Eye (tissue), 1 donor: Measurements from ENCODE around the gene GOLT1A.

Source experiments
- DNase-seq: peaks from one replicate; pipeline ENCODE4 v3.0.0-alpha.2; 2015

GOLT1A gene, protein sequence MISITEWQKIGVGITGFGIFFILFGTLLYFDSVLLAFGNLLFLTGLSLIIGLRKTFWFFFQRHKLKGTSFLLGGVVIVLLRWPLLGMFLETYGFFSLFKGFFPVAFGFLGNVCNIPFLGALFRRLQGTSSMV

GRCh38 chr1:204213668-204214662, at the start of gene GOLT1A:
Gene GOLT1A (minus strand): TSS chr1:204213988. CDS start chr1:204213906, 82 bp downstream.
- peak; percentile 89 for DNase-seq

GRCh38 chr1:204263254-204263910, 49.6 kb upstream of the GOLT1A start:
- peak; percentile 56 for DNase-seq

GRCh38 chr1:204262506-204263253, 48.9 kb upstream of the GOLT1A start:
- peak; percentile 51 for DNase-seq

DNA sequence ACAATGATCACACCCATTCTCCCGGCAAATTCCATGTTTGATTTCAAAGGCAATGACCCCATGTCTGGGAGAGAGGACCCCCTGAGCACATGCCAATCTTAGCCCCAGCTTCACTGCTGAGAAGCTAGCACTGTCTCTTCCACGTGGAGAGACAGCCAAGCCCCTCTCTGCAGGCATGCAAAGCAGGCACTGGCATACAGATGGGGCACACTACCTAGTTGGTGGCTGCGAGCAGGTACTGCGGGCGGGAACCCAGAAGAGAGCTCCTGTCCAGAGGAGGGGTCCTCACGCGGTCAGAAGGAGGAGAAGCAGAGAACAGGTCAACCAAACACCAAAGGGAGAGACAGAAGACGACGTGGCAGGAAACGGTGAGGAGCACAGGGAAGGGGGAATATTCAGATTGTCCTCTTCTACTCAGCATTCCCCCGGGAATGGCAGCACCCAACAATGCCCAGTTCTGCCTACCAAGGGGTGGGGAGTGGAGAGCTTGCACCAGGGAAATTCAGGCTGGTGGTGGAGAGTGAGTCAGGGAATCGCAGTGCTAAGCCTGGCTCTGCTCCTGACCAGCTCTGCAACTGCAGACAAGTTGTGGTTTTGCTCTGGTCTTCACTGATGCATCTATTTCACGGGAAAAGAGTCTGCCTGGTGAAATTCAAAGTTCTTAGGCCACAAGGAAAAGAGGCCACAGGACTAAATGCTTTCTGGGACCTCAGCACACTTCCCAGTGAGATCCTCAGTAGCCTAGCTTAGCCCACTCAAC, 48.1 kb upstream of the GOLT1A start:
- DNase-seq, result no peak

DNA sequence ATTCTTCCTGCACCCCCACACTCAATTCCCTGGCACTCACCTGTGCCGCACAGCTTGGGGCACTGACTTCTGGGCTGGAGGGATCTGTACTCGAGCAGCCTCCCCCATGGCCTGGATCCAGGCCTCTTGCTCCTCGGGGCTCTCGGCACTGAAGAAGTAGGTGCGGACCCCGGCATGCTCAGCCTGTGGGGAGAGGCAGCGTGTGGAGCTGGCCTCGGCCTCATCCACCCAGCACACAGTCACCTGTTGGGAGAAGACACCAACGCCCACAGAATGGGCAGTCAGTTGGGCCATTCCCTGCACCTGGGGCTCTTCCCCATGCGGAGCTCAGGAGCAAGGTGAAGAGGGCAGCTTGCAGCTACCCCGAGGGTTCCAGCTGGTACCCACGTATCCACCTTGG, 47.5 kb upstream of the GOLT1A start:
- no peak for DNase-seq

GRCh38 chr1:204260601-204261197, 46.9 kb upstream of the GOLT1A start:
- no peak for DNase-seq

DNA sequence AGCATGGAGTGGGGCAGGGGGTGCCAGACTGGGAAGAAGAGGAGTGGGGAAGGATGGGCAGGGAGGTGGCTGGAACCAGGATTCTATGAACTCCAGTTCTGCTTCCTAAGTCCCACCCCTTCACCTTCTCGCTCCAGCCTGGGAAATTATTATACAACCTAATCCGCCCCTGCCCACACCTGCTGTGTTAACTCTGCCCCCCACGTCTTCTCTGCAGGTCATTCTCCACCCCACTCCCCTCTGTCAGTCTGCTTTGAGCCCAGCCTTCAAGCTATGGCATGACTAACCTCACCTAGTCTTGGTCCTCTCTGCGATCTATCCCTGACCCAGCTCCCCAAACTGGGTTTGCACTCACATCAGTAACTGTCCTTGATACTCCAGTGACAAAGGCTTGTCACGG, 46.0 kb upstream of the GOLT1A start:
- DNase-seq, result no peak

- DNase-seq, result no peak
Measured at GRCh38 chr1:204259196-204259595, 45.4 kb upstream of the GOLT1A start.

- DNase-seq, result peak; percentile 71
Measured at GRCh38 chr1:204258213-204259115, 44.7 kb upstream of the GOLT1A start.

- no peak for DNase-seq
Measured at GRCh38 chr1:204257446-204257845, 43.7 kb upstream of the GOLT1A start.

GRCh38 chr1:204256531-204256930, 42.7 kb upstream of the GOLT1A start:
- no peak for DNase-seq

- no peak for DNase-seq
Measured at GRCh38 chr1:204255966-204256365, 42.2 kb upstream of the GOLT1A start.

DNA sequence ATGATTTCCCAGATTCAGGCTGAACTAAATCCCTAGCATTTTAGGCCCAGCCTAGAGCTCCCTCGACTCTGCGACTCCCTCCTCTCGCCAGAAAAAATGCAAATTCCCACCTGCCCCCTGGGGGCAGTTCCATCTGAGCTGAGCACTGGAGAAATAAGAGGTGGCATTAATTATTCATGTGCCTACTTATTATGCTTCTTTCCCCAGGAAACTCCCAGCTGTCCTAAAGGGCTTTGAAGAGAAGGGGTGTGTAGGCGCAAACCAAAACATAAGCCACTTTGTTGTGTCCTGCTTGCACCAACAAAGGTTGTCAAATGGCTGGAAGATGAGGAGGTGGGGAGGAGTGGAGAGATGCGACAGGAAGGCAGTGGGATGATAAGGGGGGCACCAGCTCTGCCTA, 41.4 kb upstream of the GOLT1A start:
- DNase-seq, result peak; percentile 77

DNA sequence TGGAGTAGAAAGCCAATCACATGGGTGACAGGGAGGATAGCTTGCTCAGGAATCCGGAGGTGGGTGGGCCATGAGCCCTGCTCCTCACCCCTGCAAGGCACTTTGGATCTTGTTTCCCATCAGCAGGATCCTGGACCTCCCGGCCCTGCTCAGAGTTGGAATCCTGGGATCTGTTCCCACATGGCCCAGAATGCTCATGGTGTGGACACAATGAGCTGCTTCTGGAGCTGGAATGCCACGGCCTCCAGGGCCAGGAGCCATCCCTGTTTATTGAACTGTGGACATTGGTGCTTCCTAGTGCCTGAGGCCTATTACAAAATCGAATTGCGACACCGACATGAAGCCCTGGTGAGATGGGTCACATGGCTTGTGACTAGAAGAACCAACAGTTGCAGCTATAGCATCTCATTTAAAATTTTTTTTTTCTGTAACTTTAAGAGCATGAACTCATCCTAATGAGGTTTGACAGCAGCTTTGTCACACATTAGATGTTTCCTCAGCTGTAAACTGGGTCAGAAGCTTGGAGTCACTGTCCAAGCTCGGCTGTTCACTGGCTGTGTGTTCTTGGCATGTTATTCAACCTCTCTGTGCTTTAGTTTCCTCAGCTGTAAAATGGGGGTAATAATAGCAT, 40.4 kb upstream of the GOLT1A start:
- DNase-seq, result peak; percentile 62

- no peak for DNase-seq
Measured at GRCh38 chr1:204251926-204252689, 38.3 kb upstream of the GOLT1A start.

DNA sequence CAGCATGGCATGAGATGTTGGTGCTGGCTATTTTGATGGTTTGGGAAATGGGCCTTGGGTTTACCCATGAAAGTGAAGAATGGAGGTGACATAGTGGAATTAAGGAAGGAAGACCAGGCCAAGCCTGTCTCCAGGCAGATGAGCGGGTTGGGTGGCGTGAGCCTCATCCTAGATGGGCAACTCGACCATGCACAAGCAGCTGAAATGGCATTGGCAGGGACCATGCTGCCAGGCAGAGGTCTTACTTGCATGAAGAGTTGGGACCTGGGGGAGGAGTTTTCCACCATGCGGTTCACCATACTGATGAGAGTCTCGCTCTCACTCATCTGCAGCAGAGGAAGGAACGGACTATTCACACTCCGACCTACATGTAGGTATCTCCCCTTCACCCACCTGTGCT, 37.5 kb upstream of the GOLT1A start:
- DNase-seq, result no peak

DNA sequence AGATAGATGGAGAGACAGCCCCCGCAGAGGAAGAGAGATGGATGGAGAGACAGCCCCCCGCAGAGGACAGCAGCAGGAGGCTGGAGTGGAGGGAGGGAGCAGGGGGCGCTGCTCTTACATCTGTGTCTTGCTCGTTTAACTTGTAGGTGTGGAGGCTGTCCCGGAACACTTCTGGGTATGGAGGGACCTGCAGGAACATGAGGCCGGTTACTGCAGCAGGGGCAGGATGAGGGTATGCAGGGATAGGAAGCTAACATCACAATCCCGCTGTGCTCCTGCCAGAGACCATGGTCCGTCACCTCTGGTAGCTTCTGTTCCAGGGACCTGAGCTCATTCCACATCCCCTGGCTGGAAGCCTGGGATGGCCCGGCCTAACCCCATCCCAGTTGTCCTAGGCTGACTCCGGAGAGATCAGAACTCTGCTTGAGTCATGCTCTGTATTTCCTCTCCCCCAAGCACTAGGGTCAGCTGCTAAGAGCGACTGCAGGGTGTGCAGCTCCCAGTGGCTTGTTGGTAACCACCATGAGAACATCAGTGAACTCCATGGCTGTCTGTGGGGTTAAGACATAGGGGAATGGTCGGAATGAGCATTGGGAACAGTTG, 36.7 kb upstream of the GOLT1A start:
- DNase-seq, result no peak

- DNase-seq, result no peak
Measured at GRCh38 chr1:204249736-204250427, 36.1 kb upstream of the GOLT1A start.
